GM08714 (cell line): Measurements from ENCODE around the gene ELP4.
A peak's percentile ranks its signal among the peaks of the same experiment; 100 is the strongest.
"Not testable (repeated sequence)": the region's sequence is repeated elsewhere in the genome, so short reads cannot be mapped to it uniquely, and the experiment has no call there.

Experiments used
- H3K4me3 ChIP-seq: fragments of 200-500 bp; sonication (Bioruptor generic); 2 replicates; pipeline ENCODE4 v1.5.1; 2014; ENCODE audit warnings: mild to moderate bottlenecking, low read length, inconsistent platforms
- ZNF274 ChIP-seq: IDR thresholded peaks from 2 replicates; pipeline ENCODE4 v1.6.1; 2012; ENCODE audit warnings: mild to moderate bottlenecking, low read depth, low read length

ELP4 gene, protein sequence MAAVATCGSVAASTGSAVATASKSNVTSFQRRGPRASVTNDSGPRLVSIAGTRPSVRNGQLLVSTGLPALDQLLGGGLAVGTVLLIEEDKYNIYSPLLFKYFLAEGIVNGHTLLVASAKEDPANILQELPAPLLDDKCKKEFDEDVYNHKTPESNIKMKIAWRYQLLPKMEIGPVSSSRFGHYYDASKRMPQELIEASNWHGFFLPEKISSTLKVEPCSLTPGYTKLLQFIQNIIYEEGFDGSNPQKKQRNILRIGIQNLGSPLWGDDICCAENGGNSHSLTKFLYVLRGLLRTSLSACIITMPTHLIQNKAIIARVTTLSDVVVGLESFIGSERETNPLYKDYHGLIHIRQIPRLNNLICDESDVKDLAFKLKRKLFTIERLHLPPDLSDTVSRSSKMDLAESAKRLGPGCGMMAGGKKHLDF

DNA sequence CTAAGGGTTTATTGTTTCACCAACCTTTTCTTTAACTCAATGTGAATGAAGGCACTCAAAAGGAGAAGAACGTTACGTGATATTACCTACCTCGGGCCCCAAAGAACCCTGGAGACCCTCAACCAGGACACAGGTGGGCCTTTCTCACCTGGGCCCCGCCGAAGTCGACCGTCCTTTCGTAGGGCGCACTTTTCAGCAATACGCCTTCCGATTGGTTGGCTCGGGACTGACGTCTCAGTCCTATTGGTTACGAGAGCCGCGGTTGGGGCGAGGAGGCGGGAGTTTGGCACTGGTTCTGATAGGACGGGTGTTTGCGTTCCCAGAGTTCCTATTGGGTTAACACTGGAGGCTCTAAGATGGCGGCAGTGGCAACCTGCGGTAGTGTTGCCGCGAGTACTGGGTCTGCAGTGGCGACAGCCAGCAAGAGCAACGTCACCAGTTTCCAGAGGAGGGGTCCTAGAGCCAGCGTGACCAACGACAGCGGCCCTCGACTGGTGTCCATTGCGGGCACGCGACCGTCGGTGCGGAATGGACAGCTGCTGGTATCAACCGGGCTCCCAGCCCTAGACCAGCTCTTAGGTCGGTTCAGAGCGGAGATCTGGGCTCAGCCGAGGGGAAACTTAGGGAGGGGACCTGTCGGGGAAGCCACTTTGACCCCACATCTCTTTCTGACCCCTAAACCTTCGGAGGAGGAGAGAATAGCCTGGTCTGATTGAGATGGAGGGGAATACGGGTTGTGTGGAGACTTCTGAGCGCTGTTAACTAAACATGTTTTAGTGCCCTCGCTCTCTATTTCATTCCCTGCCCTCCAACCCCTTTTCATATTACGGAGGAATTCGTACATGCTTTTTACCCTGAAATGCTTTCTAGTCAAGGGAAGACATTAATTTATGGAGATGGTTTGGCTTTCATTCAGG, at the start of gene ELP4, which contains the start of gene IMMP1L:
TSS of gene ELP4 (plus strand) at position 339 of the 917 bp plus-strand sequence. CDS start at position 357, 18 bp downstream.
TSS of gene IMMP1L (minus strand) at position 194 of the 917 bp plus-strand sequence. CDS start 46,346 bp downstream, outside the sequence.
- TF ChIP-seq ZNF274, result no peak
- peak within 1 kb of the TSS; percentile 93 for H3K4me3 ChIP-seq

DNA sequence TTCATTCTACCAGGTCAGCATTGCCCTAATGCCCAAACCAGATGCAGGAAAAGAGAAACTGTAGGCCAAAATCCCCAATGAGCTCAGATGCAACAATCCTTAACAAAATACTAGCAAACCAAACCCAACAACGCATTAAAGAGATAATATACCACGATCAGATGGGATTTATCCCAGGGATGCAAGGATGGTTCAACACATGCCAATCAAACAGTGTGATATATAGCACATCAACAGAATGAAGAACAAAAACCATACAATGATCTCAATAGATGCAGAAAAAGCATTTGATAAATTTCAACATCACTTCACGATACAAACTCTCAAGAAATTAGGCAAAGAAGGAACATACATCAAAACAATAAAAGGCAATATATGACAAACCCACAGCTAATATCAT, 45.1 kb upstream of the ELP4 start:
- no peak for TF ChIP-seq ZNF274

DNA sequence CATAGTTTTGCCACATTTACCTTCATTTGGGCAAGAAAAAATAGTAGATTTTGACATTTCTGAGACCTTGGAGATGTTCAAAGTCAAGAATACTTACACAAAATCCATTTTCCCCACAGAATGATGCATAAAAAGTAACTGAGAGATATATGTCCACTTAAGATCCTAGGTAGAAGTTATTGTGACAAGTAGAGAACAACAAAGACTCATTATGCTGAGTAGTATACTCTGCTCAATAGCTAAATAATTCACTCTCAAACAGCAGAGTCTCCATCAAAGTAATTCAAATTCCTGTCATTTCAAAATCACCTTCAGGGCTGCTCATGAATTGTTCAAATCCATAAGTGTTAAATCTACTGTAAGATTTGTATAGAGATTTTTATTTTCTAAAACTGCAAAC, 35.5 kb upstream of the ELP4 start:
- TF ChIP-seq ZNF274, result no peak
- H3K4me3 ChIP-seq, result no peak overlapping the region

More for the DNA sequence above, 45.1 kb upstream of the ELP4 start:
- no peak overlapping the region for H3K4me3 ChIP-seq

DNA sequence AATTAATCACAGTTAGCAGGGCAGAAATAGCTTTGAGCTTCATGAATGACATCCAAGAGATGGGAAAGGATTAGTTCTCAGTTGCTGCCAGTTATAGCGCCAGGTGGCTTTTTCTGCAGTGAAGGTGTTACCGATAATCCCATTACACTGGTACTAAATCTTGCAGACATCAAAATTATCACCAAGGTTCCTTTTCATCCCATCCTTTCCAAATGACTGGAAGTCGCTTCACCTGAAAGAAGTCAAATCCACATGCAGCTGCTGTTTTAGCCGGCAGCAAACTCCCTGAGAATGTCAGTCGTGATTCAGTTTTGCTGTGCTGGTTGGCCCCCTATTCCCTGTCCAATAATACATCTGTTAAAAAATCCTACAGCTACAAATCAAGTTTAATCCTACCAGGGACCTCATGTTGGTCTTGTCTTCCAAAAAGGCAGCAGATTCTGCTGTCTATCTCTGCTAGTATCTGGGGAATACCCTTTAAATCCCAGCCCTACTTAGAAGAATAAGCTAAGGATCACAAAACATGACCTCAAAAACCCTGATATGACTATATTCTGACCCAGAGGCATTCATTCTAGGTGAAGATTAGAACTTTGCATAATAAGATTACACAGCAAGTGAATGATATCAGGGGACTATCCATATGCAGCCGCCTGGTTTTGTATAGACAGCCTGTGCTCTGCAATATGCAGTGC, 31.9 kb upstream of the ELP4 start:
- no peak overlapping the region for H3K4me3 ChIP-seq
- no peak for TF ChIP-seq ZNF274

DNA sequence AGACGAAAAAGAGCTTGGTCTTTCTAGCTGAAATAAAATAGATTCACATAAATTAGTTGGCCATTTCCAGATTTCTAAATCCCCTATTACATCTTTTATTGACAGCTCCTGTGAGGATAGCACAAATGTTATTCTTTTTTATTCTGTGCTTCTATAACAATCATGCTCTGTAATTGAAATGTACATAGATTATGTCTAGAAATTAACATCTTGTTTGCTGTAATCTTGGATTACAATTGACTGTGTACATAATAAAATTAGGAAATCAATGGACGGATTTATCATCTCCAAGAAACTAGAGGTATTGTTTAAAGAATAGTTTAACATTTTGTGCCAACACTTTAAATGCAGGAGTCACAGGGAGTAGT, 31.4 kb upstream of the ELP4 start:
- no peak overlapping the region for H3K4me3 ChIP-seq
- no peak for TF ChIP-seq ZNF274

DNA sequence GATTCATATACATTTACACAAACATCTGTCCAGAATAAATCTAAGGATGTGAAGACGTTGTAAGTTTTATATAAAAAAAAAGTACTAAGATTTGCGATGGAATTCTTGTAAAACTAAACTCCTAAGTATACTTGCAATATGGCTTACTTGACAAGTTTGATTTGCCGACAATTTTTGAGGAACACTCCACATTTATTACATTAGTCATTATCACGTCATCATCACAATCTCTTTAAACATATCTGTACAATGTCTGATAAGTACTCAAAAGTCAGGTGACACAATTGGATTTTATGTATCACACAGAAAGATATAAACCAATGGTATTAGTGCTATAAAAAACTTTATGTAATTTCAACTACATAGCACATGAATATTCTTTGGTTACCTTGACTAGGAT, 30.5 kb upstream of the ELP4 start:
- no peak for TF ChIP-seq ZNF274
- no peak overlapping the region for H3K4me3 ChIP-seq

DNA sequence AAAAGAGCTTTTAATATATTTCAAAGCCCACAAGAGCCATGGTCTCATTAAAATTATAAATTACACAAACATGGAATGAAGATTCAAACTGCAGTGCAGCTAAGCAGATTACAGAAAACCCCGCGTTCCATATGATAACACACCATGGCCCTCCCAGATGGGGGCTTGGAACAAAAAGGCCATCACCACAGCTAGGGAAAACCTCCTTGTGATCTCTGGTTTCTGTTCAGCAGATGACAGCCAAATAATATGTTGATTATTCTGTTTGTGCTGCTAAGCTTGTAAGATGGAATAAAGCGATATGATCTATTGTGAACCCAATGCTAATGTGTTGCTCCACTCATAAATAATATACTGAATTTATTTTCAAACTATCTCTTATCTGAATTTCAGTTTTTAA, 28.6 kb upstream of the ELP4 start:
- TF ChIP-seq ZNF274, result no peak

DNA sequence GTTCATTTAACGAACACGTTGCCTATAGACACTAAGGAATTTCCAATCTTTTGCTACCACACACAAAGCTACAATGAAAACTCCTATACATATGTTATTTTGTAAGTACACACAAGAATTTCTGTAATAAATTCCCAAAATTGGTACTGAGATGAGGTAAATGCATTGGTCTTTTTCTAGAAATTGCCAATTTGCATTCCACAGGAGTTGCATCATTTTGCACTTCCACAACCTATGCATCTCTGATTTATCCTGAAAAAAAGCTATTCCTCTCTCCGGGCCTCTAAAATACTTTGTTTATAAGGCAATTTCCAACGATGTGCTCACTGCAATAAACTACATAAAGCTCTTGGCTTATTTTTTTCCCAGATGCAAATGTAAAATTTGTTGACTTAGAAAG, 25.1 kb upstream of the ELP4 start:
- no peak overlapping the region for H3K4me3 ChIP-seq
- no peak for TF ChIP-seq ZNF274

More for the DNA sequence above, 28.6 kb upstream of the ELP4 start:
- H3K4me3 ChIP-seq, result no peak overlapping the region

DNA sequence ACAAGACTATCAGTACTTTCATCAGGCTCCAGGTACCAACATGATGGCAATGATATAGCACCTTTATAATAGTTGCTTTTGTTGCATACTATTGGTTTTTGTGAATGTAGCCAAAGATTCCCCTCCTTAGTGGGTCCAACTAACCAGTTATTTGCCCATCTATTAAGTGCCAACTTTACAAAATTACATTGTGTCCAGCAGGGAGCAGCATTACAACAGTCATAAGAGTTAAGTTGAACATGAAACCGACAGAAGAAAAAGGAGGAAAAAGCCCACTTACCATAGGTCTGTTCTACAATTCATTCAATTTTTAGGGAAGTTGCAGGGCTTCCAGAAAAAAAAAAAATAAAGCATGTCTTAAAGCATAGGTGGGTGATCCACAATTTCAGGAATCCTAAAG, 21.7 kb upstream of the ELP4 start:
- TF ChIP-seq ZNF274, result no peak
- H3K4me3 ChIP-seq, result no peak overlapping the region

DNA sequence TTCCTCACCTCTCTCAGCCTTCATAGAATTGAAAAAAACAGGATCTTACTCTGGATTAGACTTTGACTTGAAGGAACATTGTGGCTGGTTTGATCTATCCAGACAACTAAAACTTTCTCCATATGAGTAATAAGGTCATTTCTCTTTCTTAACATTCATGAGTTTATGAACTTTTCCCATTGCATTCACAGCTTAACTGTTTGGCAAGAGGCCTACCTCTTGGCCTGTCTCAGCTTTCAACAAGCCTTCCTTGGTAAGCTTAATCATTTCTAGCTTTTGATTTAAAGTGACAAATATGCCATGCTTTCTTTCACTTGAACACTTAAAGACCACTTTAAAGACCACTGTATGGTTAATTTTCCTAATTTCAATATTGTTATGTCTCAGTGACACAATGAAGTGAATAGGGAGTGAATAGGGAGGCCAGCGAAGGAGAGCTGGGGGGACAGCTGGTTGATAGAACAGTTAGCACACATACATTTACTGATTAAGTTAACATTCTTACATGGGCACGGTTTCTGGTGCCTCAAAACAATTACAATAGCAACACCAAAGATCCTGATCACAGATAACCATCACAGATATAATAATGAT, 17.1 kb upstream of the ELP4 start:
- no peak for TF ChIP-seq ZNF274
- no peak overlapping the region for H3K4me3 ChIP-seq

DNA sequence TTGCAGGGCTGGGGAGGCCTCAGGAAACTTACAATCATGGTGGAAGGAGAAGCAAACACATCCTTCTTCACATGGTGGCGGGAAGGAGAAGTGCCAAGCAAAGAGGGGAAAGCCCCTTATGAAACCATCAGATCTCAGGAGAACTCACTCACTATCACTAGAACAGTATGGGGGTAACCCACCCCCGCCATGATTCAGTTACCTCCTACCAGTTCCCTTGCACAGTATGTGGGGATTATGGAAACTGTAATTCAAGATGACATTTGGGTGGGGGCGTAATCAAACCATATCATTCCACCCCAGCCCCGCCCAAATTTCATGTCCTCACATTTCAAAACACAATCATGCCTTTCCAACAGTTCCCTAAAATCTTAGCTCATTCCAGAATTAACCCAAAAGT, 16.3 kb upstream of the ELP4 start:
- TF ChIP-seq ZNF274, result no peak
- no peak overlapping the region for H3K4me3 ChIP-seq

DNA sequence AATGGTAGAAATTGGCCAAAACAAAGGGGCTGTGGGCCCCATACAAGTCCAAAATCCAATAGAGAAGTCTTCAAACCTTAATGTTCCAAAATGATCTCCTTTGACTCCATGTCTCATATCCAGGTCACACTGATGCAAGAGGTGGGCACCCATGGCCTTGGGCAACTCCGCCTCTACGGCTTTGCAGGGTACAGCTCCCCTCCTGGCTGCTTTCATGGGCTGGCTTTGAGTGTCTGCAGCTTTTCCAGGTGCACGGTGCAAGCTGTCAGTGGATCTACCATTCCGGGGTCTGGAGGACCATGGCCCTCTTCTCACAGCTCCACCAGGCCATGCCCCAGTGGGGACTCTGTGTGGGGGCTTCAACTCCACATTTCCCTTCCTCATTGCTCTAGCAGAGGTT, 15.8 kb upstream of the ELP4 start:
- not testable (repeated sequence) for H3K4me3 ChIP-seq

DNA sequence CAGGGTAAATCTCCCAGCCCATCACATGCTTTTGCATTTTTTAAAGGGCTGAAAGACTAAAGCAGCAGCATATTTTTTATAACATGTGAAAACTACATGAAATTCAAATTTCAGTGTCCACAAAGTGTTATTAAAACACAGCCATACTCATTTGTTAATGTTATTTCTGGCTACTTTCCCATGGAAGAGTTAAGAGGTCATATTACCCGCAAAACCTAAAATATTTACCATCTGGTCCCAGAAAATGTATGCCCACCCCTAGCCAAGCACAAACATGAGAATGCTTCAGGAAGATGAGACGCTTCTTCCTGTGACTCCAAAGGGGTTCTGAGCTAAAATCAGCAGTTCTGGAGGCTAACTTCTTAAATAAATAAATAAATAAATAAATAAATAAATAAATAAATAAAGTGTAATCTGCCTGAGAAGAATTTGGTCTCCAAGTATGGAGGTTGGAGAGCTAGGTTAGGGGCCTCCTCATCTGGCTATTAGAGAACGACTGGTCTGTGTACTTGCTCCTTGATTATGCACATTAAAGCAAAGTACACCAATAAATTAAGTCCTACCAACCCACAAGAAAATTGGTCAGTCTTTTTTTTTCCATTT, 9.9 kb upstream of the ELP4 start:
- no peak overlapping the region for H3K4me3 ChIP-seq
- no peak for TF ChIP-seq ZNF274
